Right cardiac atrium (tissue), 5 donors: Measurements from ENCODE around the gene ZNF74. TPM values are rescaled to one million over a fixed set of nuclear protein-coding genes. Genes with fewer than 3 reads are reported as not detected.

Experiments used
- ATAC-seq, 2 donors: fragments of 200-7000 bp; cut with Tn5 transposase; one replicate each; pipeline versions ENCODE4 v1.8.0 to v1.9.1; 2020; ENCODE audit warnings: moderate library complexity in 2 of 2, mild to moderate bottlenecking in 1 of 2
- DNase-seq, 3 donors: peaks; one replicate each; pipeline ENCODE4 v3.0.0-alpha.2; 2020
- H3K27ac ChIP-seq: one replicate; pipeline ENCODE4 v1.5.1; 2013; ENCODE audit warnings: mild to moderate bottlenecking, low read length, control low read depth, moderate library complexity
- H3K27me3 ChIP-seq: one replicate; pipeline ENCODE4 v1.6.1; 2013; ENCODE audit not compliant: control insufficient read depth, insufficient read depth
- H3K4me1 ChIP-seq: one replicate; pipeline ENCODE4 v1.6.1; 2013; ENCODE audit warnings: low read length; ENCODE audit not compliant: control insufficient read depth, insufficient read depth
- H3K4me3 ChIP-seq: one replicate; pipeline ENCODE4 v1.5.1; 2013; ENCODE audit warnings: low read length, control low read depth
- H3K9me3 ChIP-seq: one replicate; pipeline ENCODE4 v1.6.1; 2013; ENCODE audit warnings: low read length; ENCODE audit not compliant: control insufficient read depth
- WGBS: extraction: QIAGEN DNeasy Blood & Tissue Kit; methylation state at CpG from one replicate; pipeline ENCODE4 v1.1.7; 2013; 5-methylcytosine and 5-hydroxymethylcytosine counted together
- intact Hi-C, 4 donors: fragments of 100-400 bp; cut with DNase I; formaldehyde crosslinking; loops; one replicate each; pipeline versions ENCODE4 v1.11.0 to v1.14.0; 2022 to 2023
- polyA plus RNA-seq: library from polyadenylated mRNA; stranded (reverse); fragments of 200-250 nt; gene quantifications from one replicate; pipeline ENCODE4 v1.2.3, GENCODE V29; 2013
- total RNA-seq, 4 donors: library from RNA; stranded (reverse); fragmentation: NEBNext Ultra II Directional; extraction: Animal tissue kit (Norgen Biotek cat#: 25700); gene quantifications; one replicate each; pipeline ENCODE4 v1.2.1, GENCODE V29; 2021
- donor health status: healthy with polysubstance abuse.
- donor health status: DM: no; HTN: yes; CAD: no.
- donor health status: DM: no; HTN: no; CAD: no.
- donor health status: DM: no; HTN: yes; CAD: no; lungs with severe emphysema.
- donor health status: DM: yes; HTN: yes; CAD: no.

ZNF74 gene
- total and polyA plus RNA-seq, 5 donors = 3.5 to 6.5 (median 5.7) TPM

- no peaks in the 10 kb centered on the region for H3K4me1 ChIP-seq
- no peak overlapping the region for H3K4me3 ChIP-seq
- DNase-seq (no peak), ATAC-seq (no peak)
- no peaks in the 10 kb centered on the region for H3K27me3 ChIP-seq
- H3K9me3 ChIP-seq = no peaks in the 10 kb centered on the region
- intact Hi-C loops = no loop called here
- WGBS = 92% methylated on average over 15 of the region's 15 CpGs
- H3K27ac ChIP-seq = no peak overlapping the region
Observed at GRCh38 chr22:20400606-20401375, 6.8 kb downstream of the ZNF74 start.

GRCh38 chr22:20401376-20402014 is 7.5 kb downstream of the ZNF74 start:
- DNase-seq (no peak), ATAC-seq (no peak)
- Histone ChIP-seq H3K9me3 (no peaks in the 10 kb centered on the region), H3K4me1 (no peaks in the 10 kb centered on the region), H3K27ac (no peak overlapping the region), H3K4me3 (no peak overlapping the region), H3K27me3 (no peaks in the 10 kb centered on the region)
- intact Hi-C loops = no loop called here
- WGBS = 97% methylated on average over 13 of the region's 13 CpGs

GRCh38 chr22:20402960-20403778 is 9.2 kb downstream of the ZNF74 start:
- ATAC-seq = no peak
- WGBS = 93% methylated on average over 9 of the region's 9 CpGs

DNA sequence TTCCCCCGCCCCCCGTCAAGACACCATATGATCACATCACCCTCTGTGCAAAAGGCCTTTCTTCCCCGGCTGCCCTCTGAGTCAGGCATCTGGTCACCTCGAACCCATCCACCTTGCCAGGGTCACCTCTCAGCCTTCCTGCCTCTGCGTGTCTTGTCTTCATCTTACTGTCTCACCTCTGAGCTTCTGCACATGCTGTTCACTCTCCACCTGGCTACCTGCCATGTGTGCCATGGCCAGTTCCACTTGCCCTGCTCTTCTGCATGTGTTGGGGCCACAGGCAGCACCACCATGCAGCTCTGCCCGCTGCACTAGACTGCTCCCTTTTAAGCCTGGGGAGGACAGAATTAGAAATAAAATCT is 9.8 kb downstream of the ZNF74 start:
- intact Hi-C loops = no loop called here
- H3K4me3 ChIP-seq = no peak overlapping the region
- H3K4me1 ChIP-seq = no peaks in the 10 kb centered on the region
- DNase-seq (no peak), ATAC-seq (no peak)
- no peak overlapping the region for H3K27ac ChIP-seq
- H3K9me3 ChIP-seq = no peaks in the 10 kb centered on the region
- 94% methylated on average over 6 of the region's 6 CpGs for WGBS
- H3K27me3 ChIP-seq = no peaks in the 10 kb centered on the region

More at GRCh38 chr22:20402960-20403778, 9.2 kb downstream of the ZNF74 start:
- H3K27ac ChIP-seq = no peak overlapping the region
- DNase-seq = no peak
- H3K4me3 ChIP-seq = no peak overlapping the region
- no peaks in the 10 kb centered on the region for H3K4me1 ChIP-seq
- H3K9me3 ChIP-seq = no peaks in the 10 kb centered on the region
- intact Hi-C loops = no loop called here
- H3K27me3 ChIP-seq = no peaks in the 10 kb centered on the region

GRCh38 chr22:20404881-20405280 is 10.9 kb downstream of the ZNF74 start:
- 94% methylated on average over 18 of the region's 18 CpGs for WGBS
- Histone ChIP-seq H3K4me3 (no peak overlapping the region), H3K9me3 (no peaks in the 10 kb centered on the region), H3K27ac (no peak overlapping the region), H3K4me1 (no peaks in the 10 kb centered on the region), H3K27me3 (no peaks in the 10 kb centered on the region)
- intact Hi-C loops = no loop called here
- no peak for ATAC-seq
- no peak for DNase-seq

- intact Hi-C loops = no loop called here
- no peak for DNase-seq
- H3K27me3 ChIP-seq = no peaks in the 10 kb centered on the region
- 96% methylated on average over 45 of the region's 45 CpGs for WGBS
- peak in 1 of 2 donors; percentile 12 for ATAC-seq
- H3K27ac ChIP-seq = no peak overlapping the region
- H3K4me1 ChIP-seq = no peaks in the 10 kb centered on the region
- no peak overlapping the region for H3K4me3 ChIP-seq
- no peaks in the 10 kb centered on the region for H3K9me3 ChIP-seq
Observed at GRCh38 chr22:20405291-20405930, 11.5 kb downstream of the ZNF74 start.

GRCh38 chr22:20405931-20406685 is 12.2 kb downstream of the ZNF74 start:
- no peak for DNase-seq
- Histone ChIP-seq H3K9me3 (no peaks in the 10 kb centered on the region), H3K27me3 (no peaks in the 10 kb centered on the region), H3K4me1 (no peaks in the 10 kb centered on the region), H3K4me3 (no peak overlapping the region), H3K27ac (no peak overlapping the region)
- ATAC-seq = peak in 1 of 2 donors; percentile 17
- 95% methylated on average over 62 of the region's 62 CpGs for WGBS
- intact Hi-C loops = no loop called here

DNA sequence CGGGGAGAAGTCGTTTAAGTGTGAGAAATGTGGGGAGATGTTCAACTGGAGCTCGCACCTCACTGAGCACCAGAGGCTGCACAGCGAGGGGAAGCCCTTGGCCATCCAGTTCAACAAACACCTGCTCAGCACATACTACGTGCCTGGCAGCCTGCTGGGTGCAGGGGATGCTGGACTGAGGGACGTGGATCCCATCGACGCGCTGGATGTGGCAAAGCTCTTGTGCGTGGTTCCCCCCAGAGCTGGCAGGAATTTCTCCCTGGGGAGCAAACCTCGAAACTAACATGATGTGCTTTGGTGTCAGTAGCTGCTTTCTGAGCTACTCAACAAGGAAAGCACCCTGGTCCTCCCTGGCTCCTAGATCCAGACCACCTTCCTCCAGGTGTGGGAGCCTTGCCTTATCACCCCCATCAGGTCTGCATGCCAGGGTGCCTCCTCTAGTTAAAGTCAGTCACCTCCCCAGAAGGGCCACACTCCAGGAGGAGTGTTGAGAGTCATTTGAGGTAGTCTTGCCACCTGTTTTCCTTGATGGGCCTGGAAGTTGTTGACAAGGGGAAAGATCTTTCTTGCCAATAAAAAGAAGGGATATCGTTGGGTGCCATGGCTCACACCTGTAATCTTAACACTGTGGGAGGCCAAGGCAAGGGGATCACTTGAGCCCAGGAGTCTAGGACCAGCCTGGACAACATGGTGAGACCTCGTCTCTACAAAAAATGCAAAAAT is 12.9 kb downstream of the ZNF74 start:
- no peaks in the 10 kb centered on the region for H3K27me3 ChIP-seq
- H3K9me3 ChIP-seq = no peaks in the 10 kb centered on the region
- intact Hi-C loops = no loop called here
- H3K4me3 ChIP-seq = no peak overlapping the region
- no peak for DNase-seq
- no peaks in the 10 kb centered on the region for H3K4me1 ChIP-seq
- ATAC-seq = no peak
- H3K27ac ChIP-seq = no peak overlapping the region
- 91% methylated on average over 13 of the region's 13 CpGs for WGBS

DNA sequence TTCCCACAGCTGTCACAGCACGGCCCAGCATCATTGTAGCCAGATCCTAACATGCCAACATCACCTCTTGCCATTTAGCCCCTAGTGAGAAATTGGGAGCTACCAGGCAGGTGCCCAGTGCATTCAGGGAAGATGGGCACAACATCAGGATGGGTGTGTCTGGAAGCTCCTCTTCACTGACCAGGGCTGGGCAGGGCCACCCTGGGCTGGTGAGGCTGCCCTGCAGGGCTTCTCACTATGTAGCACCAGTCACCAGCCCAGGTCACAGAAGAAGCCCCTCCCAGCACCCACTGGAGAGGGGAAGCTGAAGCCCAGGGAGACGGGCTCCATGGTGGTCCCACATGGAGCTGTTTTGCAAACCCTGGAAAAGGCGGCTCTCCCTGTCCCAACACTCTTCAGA is 13.9 kb downstream of the ZNF74 start:
- peak in 1 of 2 donors; percentile 35 for ATAC-seq
- WGBS = 78% methylated on average over 3 of the region's 3 CpGs
- H3K4me1 ChIP-seq = no peaks in the 10 kb centered on the region

DNA sequence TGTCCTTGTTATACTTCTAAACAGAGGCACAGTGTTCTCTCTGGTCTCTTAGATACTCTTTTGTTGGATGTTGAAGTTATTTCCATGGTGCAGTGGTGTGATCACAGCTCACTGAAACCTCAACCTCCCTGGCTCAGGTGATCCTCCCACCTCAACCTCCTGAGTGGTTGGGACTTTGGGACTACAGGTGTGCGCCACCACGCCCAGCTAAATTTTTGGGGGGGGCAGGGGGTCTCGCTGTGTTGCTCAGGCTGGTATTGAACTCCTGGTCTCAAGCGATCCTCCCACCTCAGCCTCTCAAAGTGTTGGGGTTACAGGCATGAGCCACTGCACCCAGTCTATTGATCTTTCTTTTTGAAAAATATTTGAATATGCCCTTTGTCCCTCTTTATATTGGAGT is 14.9 kb downstream of the ZNF74 start:
- DNase-seq (no peak), ATAC-seq (no peak)
- Histone ChIP-seq H3K9me3 (no peaks in the 10 kb centered on the region), H3K27ac (no peak overlapping the region), H3K4me3 (no peak overlapping the region), H3K4me1 (no peaks in the 10 kb centered on the region), H3K27me3 (no peaks in the 10 kb centered on the region)
- intact Hi-C loops = no loop called here
- 96% methylated on average over 4 of the region's 4 CpGs for WGBS

More for the DNA sequence above, 13.9 kb downstream of the ZNF74 start:
- DNase-seq = no peak
- no peak overlapping the region for H3K4me3 ChIP-seq
- H3K27me3 ChIP-seq = no peaks in the 10 kb centered on the region
- no peaks in the 10 kb centered on the region for H3K9me3 ChIP-seq
- no peak overlapping the region for H3K27ac ChIP-seq
- intact Hi-C loops = no loop called here
